DMS53 (cell line): ENCODE results near the gene OR2L8.

Experiments used
- DNase-seq: peaks from one replicate; lab custom pipeline; 2025; lab: John Stamatoyannopoulos, UW

The OR2L8 gene

DNA sequence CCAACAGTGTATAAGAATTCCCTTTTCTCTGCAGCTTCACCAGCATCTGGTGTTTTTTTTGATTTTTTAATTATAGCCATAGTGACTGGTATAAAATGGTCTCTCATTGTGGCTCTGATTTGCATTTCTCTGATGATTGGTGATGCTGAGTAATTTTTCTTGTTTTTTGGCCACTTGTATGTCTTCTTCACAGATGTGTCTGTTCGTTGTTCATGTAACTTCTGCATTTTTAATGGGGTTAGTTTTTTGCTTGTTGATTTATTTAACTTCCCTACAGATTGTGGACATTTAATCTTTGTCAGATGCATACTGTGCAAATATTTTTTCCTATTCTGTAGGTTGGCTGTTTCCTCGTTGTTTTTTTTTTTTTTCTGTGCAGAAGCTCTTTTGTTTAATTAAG, 44.3 kb downstream of the OR2L8 start:
- no peak for DNase-seq

DNA sequence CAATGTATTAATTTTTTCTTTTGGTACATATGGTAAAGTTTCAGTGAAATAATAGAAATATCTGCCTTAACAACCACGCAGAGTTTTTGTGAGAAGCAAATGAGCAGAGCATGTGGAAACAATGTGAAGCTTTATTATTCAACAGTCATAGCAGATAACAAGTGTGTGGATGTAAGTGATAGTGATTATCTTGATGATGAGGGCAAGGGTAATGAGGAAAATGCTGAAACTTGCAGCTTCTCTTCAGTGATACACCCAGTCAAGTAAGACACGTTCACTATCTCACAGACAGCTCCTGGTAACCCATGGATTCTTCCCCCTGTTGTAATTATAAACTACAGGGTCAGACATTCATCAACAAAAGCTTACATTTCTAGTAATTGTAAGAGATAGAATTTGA, 50.2 kb downstream of the OR2L8 start:
- DNase-seq, result no peak
